ENCODE measurements around the gene NR3C1. TPM values are rescaled to one million over a fixed set of nuclear protein-coding genes. Genes with fewer than 3 reads are reported as not detected.

Gene NR3C1
- total RNA-seq, 4 donors from 2014 or later: 56.7 to 79.1 (median 64.4) TPM

DNA sequence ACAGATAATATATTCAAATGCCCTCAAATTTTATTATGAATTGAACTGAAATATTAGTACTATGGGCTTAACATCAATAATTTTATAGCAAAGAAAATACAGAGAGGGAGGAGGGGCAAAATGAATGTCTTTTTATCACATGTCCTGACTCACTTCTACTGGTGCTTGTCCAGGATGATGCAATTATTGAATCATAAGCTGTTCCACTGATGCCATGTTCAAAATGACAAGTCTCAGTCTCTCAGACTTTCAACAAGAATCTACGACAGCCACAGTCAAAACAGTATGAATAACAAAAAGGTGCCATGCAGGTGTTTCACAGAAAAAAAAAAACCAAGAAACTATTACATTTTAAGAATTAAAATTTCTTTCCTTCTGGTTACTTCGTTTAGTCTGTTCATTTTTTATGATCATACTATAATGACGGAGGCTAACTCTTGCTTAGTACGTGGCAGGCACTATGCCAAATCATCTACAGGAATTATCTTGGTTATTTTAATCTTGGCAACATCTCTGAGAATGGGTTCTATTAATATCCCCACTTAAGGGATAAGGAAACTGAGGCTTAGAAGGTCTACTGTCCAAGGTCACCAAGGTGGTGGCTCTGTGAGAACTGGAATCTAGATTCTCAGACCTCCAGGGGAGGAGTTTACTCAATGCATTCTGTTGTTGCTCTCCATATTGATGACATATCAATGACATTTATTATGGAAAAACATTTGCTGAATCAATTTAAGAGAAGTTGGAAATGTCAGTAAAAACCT is 61.5 kb downstream of the NR3C1 start:
- in situ Hi-C loops (cut with MboI; ENCODE audit: low sequenced_read_pairs in 4 of 4): no loop called here
- no peaks in the 10 kb centered on the region for H3K27me3 ChIP-seq
- H3K27ac ChIP-seq: peak overlapping the region; percentile 60 to 74 (median 70)
- intact Hi-C loops (cut with DNase I; ENCODE audit: low total_unique reads): no loop called here
- no peaks in the 10 kb centered on the region for H3K9me3 ChIP-seq
- peak; percentile 80 to 85 for ATAC-seq
- no peaks in the 10 kb centered on the region for H3K36me3 ChIP-seq
- DNase-seq: no peak
- no peak overlapping the region for H3K4me3 ChIP-seq
- peaks cover 70 to 89% of the 10 kb centered on the region in 2 donors for H3K4me1 ChIP-seq
- TF ChIP-seq POLR2A (IDR thresholded peaks at IDR 0.05): no peak
- TF ChIP-seq, protein P1, sequence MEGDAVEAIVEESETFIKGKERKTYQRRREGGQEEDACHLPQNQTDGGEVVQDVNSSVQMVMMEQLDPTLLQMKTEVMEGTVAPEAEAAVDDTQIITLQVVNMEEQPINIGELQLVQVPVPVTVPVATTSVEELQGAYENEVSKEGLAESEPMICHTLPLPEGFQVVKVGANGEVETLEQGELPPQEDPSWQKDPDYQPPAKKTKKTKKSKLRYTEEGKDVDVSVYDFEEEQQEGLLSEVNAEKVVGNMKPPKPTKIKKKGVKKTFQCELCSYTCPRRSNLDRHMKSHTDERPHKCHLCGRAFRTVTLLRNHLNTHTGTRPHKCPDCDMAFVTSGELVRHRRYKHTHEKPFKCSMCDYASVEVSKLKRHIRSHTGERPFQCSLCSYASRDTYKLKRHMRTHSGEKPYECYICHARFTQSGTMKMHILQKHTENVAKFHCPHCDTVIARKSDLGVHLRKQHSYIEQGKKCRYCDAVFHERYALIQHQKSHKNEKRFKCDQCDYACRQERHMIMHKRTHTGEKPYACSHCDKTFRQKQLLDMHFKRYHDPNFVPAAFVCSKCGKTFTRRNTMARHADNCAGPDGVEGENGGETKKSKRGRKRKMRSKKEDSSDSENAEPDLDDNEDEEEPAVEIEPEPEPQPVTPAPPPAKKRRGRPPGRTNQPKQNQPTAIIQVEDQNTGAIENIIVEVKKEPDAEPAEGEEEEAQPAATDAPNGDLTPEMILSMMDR (IDR thresholded peaks at IDR 0.05 in 4 of 5, conservative IDR thresholded peaks at IDR 0.05 in 1 of 5): no peak

DNA sequence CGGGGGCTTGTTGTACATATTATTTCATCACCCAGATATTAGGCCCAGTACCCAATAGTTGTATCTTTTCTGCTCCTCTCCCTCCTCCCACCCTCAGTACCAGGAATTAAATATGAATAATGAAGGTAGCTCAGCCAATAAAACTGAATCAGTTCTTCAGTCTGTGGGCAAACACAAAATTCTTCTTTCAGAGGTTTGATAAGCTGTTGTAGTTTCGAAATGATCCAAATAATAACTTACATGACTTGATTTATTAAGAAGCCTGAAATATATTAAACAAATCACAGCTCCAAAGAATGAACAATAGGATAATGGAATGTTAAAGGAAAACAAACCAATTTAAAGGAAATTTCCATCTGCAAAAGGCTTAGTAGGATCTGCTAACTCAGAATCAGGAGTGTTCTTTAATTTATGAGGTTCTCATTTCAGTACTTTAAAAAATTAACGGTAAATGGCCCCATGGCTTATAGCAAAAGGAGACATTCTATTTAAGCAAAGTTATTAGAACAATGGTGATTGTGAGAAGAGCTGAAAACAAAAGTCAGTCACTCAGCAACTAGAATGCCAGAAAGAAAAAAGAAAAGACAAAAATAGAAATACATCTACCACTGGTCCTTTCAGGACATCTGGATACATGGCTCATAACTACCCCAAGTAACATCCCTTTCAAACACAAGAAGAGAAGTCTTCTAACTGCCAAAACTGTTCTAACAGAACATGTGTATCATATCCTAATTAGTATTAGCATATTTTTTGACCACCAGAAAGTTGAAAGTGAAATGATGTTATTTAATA is 62.4 kb downstream of the NR3C1 start:
- intact Hi-C loops (cut with DNase I; ENCODE audit: low total_unique reads): no loop called here
- no peak for DNase-seq
- H3K4me1 ChIP-seq: peaks cover 70 to 89% of the 10 kb centered on the region in 2 donors
- in situ Hi-C loops (cut with MboI; ENCODE audit: low sequenced_read_pairs in 4 of 4): no loop called here
- H3K9me3 ChIP-seq: no peaks in the 10 kb centered on the region
- no peaks in the 10 kb centered on the region for H3K27me3 ChIP-seq
- ATAC-seq: no peak
- no peak overlapping the region for H3K4me3 ChIP-seq
- H3K36me3 ChIP-seq: no peaks in the 10 kb centered on the region
- TF ChIP-seq, protein P1 (IDR thresholded peaks at IDR 0.05 in 4 of 5, conservative IDR thresholded peaks at IDR 0.05 in 1 of 5): no peak
- no peak for TF ChIP-seq POLR2A (IDR thresholded peaks at IDR 0.05)
- peak overlapping the region; percentile 60 to 74 (median 70) for H3K27ac ChIP-seq

DNA sequence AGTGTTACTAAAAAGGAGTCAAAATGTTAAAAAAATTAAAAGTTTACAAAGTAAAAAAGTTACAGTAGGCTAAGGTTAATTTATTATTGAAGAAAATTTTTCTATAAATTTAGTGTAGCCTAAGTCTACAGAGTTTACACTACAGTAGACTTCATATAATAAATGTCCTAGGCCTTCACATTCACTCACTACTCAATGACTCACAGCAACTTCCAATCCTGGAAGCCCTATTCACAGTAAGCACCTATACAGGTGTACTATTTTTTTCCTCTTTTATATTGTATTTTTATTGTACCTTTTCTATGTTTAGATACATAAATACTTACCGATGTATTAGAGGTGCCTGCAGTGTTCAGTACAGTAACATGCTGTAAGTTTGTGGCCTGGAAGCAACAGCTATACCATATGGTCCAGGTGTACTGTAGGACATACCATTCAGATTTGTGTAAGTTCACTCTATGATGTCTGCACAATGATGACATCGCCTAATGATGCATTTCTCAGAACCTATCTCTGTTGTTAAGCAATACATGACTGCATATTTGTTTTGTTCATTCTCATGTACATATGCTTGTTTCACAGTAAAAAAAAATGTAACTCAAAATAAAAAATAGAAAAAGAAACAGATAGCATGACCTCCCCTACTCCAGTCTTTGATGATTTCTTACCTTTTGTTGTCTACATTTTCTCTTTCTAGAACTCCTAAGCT is 64.7 kb downstream of the NR3C1 start:
- Histone ChIP-seq H3K9me3 (no peaks in the 10 kb centered on the region), H3K36me3 (no peaks in the 10 kb centered on the region), H3K4me3 (no peak overlapping the region), H3K27me3 (no peaks in the 10 kb centered on the region), H3K27ac (peak overlapping the region; percentile 24 to 74 (median 60)), H3K4me1 (peaks cover 76 to 89% of the 10 kb centered on the region in 2 donors)
- no peak for DNase-seq
- in situ Hi-C loops (cut with MboI; ENCODE audit: low sequenced_read_pairs in 4 of 4) (no loop called here), intact Hi-C loops (cut with DNase I; ENCODE audit: low total_unique reads) (no loop called here)
- TF ChIP-seq, protein P1 (IDR thresholded peaks at IDR 0.05 in 4 of 5, conservative IDR thresholded peaks at IDR 0.05 in 1 of 5): no peak
- TF ChIP-seq POLR2A (IDR thresholded peaks at IDR 0.05): no peak
- peak in 1 of 2 donors; percentile 14 for ATAC-seq

DNA sequence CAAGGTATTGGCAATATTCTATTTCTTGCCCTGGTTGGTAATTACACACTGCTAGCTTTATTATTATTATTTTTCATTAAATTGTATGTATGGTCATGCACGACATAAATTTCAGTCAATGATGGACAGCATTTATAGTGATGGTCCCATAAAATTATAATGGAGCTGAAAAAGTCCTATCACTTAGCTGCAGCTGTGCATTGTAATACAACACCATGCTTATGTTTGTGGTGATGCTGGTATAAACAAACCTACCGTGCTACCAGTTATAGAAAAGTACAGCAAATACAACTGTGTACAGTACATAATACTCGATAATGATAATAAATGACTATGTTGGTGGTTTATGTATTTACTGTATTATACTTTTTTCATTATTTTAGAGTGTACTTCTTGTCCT is 65.5 kb downstream of the NR3C1 start:
- peak overlapping the region; percentile 15 to 64 (median 52) for H3K27ac ChIP-seq
- peaks cover 69 to 82% of the 10 kb centered on the region in 2 donors for H3K4me1 ChIP-seq
- TF ChIP-seq, protein P1 (IDR thresholded peaks at IDR 0.05 in 4 of 5, conservative IDR thresholded peaks at IDR 0.05 in 1 of 5): no peak
- TF ChIP-seq POLR2A (IDR thresholded peaks at IDR 0.05): no peak
- DNase-seq (no peak), ATAC-seq (no peak)
- in situ Hi-C loops (cut with MboI; ENCODE audit: low sequenced_read_pairs in 4 of 4) (no loop called here), intact Hi-C loops (cut with DNase I; ENCODE audit: low total_unique reads) (no loop called here)
- no peaks in the 10 kb centered on the region for H3K36me3 ChIP-seq
- H3K9me3 ChIP-seq: no peaks in the 10 kb centered on the region
- H3K27me3 ChIP-seq: no peaks in the 10 kb centered on the region
- no peak overlapping the region for H3K4me3 ChIP-seq

All from gastrocnemius medialis (tissue), 4 donors.